Neural crest cell (in vitro differentiated cells): ENCODE results near the gene CLRN2. TPM values are rescaled to one million over a fixed set of nuclear protein-coding genes. Genes with fewer than 3 reads are reported as not detected.

Source experiments
- DNase-seq: peaks from one replicate; pipeline ENCODE4 v3.0.0; 2021; ENCODE audit warnings: low read depth, mixed read lengths, low spot score
- H3K27ac Mint-ChIP-seq: one replicate; pipeline ENCODE4 v1.8.0; 2021; ENCODE audit warnings: mild to moderate bottlenecking, mixed read lengths; ENCODE audit not compliant: unreplicated experiment
- H3K27me3 Mint-ChIP-seq: 2 replicates; pipeline ENCODE4 v1.8.0; 2021; ENCODE audit warnings: low read depth, mild to moderate bottlenecking, mixed read lengths
- H3K36me3 Mint-ChIP-seq: 2 replicates; pipeline ENCODE4 v1.8.0; 2021; ENCODE audit warnings: low read depth, mild to moderate bottlenecking, mixed read lengths
- H3K4me1 Mint-ChIP-seq: 2 replicates; pipeline ENCODE4 v1.8.0; 2021; ENCODE audit warnings: mixed read lengths
- H3K4me3 Mint-ChIP-seq: one replicate; pipeline ENCODE4 v1.8.0; 2021; ENCODE audit warnings: mild to moderate bottlenecking, mixed read lengths
- H3K9me3 Mint-ChIP-seq: 2 replicates; pipeline ENCODE4 v1.8.0; 2021; ENCODE audit warnings: mixed read lengths
- CTCF ChIP-seq: fragments of 200-600 bp; sonication (generic); conservative IDR thresholded peaks from 2 replicates; pipeline ENCODE4 v1.5.0; 2021; ENCODE audit warnings: antibody characterized with exemption, mild to moderate bottlenecking
- total RNA-seq: library from RNA; stranded (reverse); gene quantifications from 2 replicates; pipeline ENCODE4 v1.2.1, GENCODE V29; 2021

Gene CLRN2
- total RNA-seq, 1 donor from 2014 or later = not detected

GRCh38 chr4:17489721-17490120 is 25.2 kb upstream of the CLRN2 start:
- Mint-ChIP-seq H3K27ac (no peak overlapping the region), H3K4me1 (peaks cover 12% of the 10 kb centered on the region), H3K27me3 (no peaks in the 10 kb centered on the region), H3K4me3 (no peak overlapping the region), H3K36me3 (peaks cover 14% of the 10 kb centered on the region), H3K9me3 (no peaks in the 10 kb centered on the region)
- DNase-seq = no peak
- TF ChIP-seq CTCF = no peak

- no peak overlapping the region for H3K4me3 Mint-ChIP-seq
- H3K36me3 Mint-ChIP-seq = peaks cover 14% of the 10 kb centered on the region
- DNase-seq = no peak
- TF ChIP-seq CTCF = no peak
- no peak overlapping the region for H3K27ac Mint-ChIP-seq
- peaks cover 16% of the 10 kb centered on the region for H3K4me1 Mint-ChIP-seq
- H3K9me3 Mint-ChIP-seq = no peaks in the 10 kb centered on the region
- no peaks in the 10 kb centered on the region for H3K27me3 Mint-ChIP-seq
Observed at GRCh38 chr4:17490575-17491059, 24.3 kb upstream of the CLRN2 start.

GRCh38 chr4:17491196-17491595 is 23.8 kb upstream of the CLRN2 start:
- Mint-ChIP-seq H3K27ac (no peak overlapping the region), H3K36me3 (peaks cover 12% of the 10 kb centered on the region), H3K4me1 (peaks cover 16% of the 10 kb centered on the region), H3K9me3 (no peaks in the 10 kb centered on the region), H3K27me3 (no peaks in the 10 kb centered on the region), H3K4me3 (no peak overlapping the region)
- TF ChIP-seq CTCF = no peak
- no peak for DNase-seq

GRCh38 chr4:17492058-17492741 is 22.8 kb upstream of the CLRN2 start:
- no peak for TF ChIP-seq CTCF
- H3K4me3 Mint-ChIP-seq = no peak overlapping the region
- DNase-seq = no peak
- H3K27me3 Mint-ChIP-seq = no peaks in the 10 kb centered on the region
- peaks cover 6% of the 10 kb centered on the region for H3K36me3 Mint-ChIP-seq
- H3K4me1 Mint-ChIP-seq = peaks cover 16% of the 10 kb centered on the region
- no peak overlapping the region for H3K27ac Mint-ChIP-seq
- H3K9me3 Mint-ChIP-seq = no peaks in the 10 kb centered on the region

- H3K27me3 Mint-ChIP-seq = no peaks in the 10 kb centered on the region
- no peak for DNase-seq
- peaks cover 8% of the 10 kb centered on the region for H3K36me3 Mint-ChIP-seq
- no peak for TF ChIP-seq CTCF
- H3K4me3 Mint-ChIP-seq = no peak overlapping the region
- H3K9me3 Mint-ChIP-seq = no peaks in the 10 kb centered on the region
- peaks cover 16% of the 10 kb centered on the region for H3K4me1 Mint-ChIP-seq
- H3K27ac Mint-ChIP-seq = no peak overlapping the region
Observed at GRCh38 chr4:17492876-17493275, 22.1 kb upstream of the CLRN2 start.
